GM19463 (cell line): ENCODE results near the gene ST3GAL3.

ENCODE experiments used
- ATAC-seq: cut with Tn5 transposase; IDR thresholded peaks from one replicate; pipeline ENCODE4 v1.9.1; 2021; ENCODE audit warnings: mild to moderate bottlenecking, moderate library complexity; ENCODE audit not compliant: unreplicated experiment

Gene ST3GAL3

DNA sequence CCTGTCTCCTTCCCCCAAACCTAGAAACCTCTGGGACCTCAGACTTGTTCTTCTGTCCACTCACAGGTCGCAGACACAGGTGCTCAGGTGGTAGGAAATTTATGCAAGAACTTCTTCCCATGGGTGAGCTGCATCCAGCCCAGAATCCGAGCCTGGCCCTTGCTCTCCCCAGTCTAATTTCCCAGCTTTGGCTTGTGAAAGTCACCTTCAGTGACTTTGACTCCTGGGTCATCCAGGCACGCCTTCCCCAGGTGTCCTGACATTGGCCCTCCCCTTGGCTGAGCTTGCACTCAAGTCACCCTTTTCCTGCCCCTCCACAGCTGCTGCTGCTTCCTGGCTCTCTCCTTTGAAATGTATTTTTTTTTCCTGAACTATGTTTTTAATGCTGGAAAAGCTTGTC, 246.0 kb downstream of the ST3GAL3 start:
- ATAC-seq = no peak

DNA sequence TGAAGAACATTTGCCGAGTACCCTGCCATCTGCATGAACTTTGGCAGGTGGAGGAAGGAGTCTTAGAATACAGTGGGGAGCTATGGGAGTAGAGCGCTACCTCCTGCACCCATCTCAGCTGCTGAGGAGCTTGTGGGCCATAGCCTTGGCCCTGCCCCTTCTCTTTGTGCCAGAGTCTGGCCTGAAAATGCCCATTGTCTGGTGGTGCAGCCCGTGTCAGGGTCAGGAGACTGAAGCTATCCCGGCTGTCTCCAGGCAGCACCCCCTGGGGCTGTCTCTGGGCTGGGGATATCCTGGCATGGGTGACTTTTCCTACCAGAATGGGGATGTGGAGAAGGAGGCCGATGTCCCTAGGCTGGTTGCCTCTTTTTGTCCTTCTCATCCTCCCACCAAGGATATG, 246.7 kb downstream of the ST3GAL3 start:
- no peak for ATAC-seq

DNA sequence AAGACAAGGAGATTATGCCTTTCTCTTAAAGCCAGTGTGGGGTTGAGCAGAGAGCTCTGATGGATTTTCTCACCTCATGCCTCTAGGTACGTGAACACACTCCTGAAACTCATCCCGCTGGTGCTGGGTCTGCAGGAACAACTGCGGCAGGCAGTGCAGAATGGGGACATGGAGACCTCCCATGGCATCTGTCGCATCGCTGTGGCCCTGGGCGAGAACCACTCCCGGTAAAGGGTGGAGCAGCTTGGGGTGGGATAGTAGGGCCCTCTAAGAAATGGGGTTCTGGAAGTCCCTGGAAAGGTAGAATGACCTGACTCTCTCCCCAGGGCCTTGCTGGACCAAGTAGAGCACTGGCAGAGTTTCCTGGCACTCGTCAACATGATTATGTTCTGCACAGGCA, 248.9 kb downstream of the ST3GAL3 start:
- ATAC-seq = no peak

DNA sequence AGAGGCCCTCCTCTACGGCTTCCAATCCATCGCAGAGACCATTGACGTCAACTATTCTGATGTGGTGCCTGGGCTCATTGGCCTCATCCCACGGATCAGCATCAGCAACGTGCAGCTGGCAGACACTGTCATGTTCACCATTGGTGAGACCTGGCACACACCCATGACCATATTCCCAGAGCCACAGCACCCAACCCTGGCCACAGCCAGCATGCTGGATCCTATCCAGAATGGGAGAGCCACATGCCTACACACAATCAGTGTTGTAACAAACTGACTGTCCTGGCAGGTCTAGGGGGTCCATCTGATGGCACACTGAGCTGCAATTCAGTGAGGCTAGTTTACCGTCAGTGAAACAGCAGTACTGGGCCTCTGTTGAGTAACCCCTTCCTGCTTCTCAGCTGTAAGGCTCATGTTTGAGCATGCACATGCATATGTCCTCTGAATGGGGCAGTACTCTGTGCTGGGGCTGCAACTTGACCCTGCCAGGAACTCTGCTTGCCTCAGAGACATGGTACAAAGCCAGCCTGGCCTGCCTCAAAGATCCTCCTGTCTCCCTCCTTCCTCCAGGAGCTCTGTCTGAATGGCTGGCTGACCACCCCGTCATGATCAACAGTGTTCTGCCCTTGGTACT, 250.2 kb downstream of the ST3GAL3 start:
- no peak for ATAC-seq

DNA sequence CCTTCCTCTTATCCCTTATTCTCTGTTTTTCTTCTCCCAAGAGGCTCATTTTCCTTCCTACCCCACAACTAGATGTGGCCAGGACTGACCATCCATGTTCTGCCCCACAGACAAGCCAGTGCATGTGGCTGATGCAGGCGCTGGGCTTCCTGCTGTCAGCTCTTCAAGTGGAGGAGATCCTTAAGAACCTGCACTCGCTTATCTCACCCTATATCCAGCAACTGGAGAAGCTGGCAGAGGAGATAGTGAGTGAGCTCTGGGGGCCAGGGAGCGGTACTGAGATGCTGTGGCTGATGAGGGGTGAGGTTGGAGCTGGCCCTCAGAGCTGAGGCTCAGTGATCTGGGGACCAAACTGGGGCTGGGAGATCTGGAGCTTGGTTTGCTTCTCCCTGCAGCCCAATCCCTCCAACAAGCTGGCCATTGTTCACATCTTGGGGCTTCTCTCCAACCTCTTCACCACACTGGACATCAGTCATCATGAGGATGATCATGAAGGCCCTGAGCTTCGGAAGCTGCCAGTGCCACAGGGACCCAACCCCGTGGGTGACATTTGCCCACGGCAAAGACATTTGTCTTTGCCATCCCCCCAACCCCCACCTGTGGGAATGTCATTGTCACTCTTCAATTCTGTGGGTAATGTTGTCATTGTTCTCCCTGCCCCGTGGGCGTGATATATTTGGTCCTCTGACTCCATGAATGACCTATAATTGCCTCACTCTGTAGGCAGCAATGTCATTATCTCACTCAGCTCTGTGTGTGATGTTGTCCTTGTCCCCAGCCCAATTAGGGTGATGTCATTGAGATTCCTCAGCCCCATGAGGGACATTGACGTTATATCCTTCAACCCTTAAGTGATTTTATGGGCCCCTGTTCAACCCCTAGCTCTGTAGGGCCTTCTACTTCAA, 251.3 kb downstream of the ST3GAL3 start:
- no peak for ATAC-seq

DNA sequence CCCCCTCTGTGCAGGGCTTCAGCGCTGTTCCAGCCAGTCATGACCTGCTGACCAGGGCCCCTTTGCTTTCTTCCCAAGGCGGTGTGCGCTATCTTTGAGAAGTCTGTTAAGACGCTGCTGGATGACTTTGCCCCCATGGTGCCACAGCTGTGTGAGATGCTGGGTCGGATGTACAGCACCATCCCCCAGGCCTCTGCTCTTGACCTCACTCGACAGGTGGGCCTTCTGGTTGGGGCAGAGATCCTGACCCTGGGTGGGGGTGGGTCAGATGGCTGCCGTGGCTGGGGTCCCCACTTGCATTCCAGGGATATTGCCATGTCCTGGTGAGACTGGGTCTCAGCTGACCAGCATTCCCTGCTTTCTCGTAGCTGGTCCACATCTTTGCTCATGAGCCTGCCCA, 253.5 kb downstream of the ST3GAL3 start:
- no peak for ATAC-seq

DNA sequence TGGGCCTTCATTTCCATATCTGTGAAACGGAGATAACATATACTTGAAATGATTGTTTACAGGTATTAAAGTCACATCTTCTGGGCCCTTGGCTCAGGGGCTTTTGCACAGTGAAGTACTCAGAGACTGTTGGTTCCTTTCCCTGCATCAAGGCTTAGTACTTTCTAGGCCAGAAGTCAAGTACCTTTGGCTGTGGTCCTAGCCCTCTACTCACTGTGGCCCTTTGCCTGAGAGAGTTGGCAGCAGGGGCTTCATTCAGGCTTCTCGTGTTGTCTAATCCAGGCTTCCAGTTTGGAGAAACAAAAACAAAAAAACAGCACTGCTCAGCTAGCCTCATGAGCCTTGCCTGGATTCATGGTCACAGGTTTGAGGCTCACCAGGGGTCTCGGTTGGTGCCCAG, 254.4 kb downstream of the ST3GAL3 start:
- ATAC-seq = no peak

DNA sequence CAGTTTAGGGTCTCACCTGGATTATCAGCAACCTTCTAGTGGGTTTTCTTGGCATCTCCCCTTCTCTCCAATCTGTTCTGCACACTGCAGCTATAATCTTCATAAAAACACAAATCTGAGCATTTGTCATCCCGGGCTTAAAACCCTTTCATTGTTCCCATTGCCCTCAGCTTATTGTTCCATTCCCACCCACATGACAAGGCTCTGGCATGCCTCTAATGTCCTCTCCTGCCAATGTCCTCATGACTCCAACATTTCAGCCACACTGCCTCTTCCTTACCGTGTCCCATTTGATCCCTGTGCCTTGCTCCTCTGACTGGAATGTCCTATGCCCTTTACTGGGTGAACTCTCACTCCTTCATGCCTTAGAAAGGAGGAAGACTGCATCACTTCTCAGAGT, 255.0 kb downstream of the ST3GAL3 start:
- ATAC-seq = no peak

DNA sequence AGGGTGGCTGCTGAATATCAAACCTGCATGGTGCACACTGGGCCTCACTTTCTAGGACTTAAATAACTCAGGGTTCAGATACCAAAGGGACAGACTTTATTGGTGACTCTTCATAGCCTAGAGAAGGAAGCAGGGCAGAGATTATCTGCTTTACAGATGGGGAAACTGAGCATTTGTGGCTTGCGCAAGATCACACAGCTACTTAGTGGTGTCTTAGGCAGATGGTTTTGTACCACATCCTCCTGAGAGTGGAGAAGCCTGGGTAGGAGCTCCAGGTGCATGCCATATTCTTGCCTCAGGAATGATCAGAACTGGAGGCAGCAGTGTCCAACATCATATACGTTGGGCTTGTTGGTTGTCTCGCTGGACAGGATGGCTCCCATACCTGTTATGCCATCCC, 255.7 kb downstream of the ST3GAL3 start:
- no peak for ATAC-seq

DNA sequence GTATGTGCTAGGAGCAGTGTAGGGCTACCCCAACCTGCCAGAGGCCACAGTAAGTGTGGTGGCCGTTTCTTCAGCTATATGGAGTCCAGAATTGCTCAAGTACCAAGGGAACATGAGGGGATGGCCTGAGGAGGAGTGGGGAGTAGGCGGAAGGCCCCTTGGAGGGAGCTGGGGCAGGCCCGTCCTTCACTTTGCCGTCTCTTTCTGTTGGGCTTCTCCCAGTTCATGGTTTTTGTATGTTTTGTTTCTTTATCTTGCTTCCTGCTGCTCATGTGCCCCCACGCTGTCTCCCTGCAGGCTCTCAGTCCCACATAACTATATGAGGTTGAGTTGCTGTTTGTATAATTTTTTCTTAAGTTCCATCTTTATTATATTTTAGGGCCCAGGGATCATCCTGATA, 256.6 kb downstream of the ST3GAL3 start:
- no peak for ATAC-seq

DNA sequence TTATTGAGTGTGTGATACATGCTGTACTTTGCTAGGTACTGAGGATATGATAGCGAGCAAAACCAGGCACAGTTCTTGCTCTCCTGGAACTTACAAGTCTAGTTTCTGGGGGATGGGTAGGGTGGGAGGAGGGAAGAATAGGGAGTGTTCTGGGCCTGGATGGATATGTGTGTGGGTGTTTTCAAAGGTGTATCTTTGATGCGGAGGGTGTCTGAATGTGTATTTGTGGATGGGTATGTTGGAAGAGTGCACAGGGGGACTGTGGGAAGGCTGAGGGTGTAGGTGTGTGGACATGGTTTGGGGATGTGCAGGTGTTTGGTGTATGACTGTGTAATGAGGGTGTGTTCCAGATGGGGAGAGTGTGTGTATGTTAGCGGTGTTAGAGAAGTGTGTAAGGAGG, 258.0 kb downstream of the ST3GAL3 start:
- no peak for ATAC-seq

DNA sequence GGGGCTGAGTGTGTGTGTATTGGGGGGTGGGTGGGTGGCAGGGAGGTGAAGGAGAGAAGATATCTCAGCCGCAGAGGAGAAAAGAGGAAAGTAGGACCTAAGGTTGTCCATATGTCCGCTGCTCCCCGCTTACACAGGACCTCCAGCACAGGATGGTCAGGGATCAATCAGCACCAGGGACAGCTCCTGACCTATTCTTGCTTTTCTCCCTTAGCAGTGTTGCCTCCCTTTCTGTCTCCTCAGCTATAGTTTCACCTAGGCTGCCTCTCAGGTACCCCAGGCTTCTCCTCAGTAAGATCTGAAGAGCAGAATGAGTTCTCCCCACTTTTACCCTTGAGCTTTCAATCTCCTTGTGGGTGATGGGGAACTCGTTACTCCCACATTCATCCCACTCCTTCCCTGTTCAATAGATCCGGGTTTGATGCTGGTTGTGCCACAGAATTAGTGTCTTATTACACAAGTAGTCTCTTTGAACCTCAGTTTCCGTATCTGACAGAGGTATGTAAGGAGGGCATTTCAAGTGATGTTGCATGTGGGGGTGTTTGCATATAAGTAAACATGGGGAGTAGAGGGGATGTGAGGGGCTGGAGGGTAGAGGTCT, 261.1 kb downstream of the ST3GAL3 start:
- no peak for ATAC-seq

DNA sequence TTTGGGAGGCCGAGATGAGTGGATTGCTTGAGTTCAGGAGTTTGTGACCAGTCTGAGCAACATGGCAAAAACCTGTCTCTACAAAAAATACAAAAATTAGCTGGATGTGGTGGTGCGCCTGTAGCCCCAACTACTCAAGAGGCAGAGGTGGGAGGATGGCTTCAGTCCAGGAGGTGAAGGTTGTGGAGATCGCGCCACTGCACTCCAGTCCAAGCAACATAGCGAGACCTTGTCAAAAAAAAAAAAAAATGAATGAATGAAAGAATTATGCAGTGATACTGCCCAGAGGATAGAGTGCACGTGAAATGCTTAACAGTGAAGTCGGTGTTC, 262.0 kb downstream of the ST3GAL3 start:
- no peak for ATAC-seq

DNA sequence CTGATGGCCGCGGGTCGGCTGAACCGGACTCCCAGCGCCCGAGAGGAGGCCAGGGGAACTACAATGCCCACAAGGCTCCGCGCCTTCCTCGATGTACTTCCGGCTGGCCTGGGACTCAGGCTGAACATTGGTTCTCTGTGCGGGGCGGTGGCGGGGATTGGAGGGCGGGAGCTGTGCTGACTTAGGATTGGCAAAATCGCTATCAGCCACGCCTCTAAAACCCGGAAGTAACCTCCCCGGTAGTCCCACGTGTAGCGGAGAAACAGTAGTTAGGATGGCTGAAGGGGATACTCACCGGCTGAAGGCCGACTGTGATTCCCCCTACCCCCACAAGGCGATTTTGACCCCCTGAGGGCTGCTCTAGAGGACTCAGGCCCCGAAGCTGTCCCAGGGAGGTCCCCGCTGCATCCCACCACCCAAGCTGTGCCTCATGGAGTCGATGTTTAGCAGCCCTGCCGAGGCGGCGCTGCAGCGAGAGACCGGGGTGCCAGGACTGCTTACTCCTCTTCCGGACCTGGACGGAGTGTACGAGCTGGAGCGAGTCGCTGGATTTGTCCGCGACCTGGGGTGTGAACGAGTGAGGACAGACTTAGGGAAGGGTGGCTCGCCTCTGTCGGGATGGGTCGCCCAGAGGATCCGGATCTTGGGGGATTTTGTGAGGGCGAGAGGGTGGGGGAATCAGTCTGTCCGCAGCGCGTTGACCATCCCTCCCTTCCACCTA, 262.6 kb downstream of the ST3GAL3 start, which contains the start of gene DPH2:
Gene DPH2, plus strand, starts transcription at position 265 of the 721 bp plus-strand sequence. Its CDS starts 166 bp downstream, at position 431.
- peak; percentile 91 for ATAC-seq

DNA sequence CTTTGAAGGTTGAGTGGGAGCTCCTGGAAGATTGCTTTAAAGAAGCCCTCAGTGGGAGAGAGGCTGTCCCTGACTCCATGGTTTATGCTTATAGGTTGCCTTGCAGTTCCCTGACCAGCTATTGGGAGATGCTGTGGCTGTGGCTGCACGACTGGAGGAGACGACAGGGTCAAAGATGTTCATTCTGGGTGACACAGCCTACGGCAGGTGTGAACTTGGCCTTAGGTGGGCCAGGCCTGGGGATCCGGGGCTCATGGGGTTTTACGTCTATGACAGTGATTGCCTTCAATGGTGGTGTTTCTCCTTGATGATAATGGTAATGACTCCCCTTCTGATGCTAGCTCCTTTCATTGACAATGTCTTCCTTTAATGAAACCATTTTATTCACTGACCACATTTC, 263.2 kb downstream of the ST3GAL3 start:
- no peak for ATAC-seq

DNA sequence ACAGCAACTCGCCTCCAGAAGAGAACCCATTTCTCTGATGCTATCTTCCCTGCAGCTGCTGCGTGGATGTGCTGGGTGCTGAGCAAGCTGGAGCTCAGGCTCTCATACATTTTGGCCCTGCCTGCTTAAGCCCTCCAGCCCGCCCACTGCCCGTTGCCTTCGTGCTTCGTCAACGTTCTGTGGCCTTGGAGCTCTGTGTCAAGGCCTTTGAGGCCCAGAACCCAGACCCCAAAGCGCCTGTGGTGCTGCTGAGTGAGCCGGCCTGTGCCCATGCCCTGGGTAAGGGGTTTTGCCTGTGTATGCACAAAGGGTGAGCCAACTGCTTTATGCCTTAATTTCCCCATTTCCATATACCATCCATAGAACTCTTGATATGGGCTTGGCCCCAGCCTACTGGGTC, 263.6 kb downstream of the ST3GAL3 start:
- no peak for ATAC-seq

DNA sequence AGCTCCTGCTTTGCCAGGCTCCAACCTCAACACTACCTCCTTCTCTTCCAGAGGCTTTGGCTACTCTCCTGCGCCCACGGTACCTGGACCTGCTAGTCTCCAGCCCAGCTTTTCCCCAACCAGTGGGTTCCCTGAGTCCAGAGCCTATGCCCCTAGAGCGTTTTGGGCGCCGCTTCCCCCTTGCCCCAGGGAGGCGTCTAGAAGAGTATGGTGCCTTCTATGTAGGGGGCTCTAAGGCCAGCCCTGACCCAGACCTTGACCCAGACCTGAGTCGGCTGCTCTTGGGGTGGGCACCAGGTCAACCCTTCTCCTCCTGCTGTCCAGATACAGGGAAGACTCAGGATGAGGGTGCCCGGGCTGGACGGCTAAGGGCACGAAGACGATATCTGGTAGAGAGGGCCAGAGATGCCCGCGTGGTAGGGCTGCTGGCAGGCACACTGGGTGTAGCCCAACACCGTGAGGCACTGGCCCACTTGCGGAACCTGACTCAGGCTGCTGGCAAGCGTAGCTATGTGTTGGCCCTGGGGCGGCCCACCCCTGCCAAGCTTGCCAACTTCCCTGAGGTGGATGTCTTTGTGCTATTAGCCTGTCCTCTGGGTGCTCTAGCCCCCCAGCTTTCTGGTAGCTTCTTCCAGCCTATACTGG, 264.1 kb downstream of the ST3GAL3 start:
- ATAC-seq = no peak

DNA sequence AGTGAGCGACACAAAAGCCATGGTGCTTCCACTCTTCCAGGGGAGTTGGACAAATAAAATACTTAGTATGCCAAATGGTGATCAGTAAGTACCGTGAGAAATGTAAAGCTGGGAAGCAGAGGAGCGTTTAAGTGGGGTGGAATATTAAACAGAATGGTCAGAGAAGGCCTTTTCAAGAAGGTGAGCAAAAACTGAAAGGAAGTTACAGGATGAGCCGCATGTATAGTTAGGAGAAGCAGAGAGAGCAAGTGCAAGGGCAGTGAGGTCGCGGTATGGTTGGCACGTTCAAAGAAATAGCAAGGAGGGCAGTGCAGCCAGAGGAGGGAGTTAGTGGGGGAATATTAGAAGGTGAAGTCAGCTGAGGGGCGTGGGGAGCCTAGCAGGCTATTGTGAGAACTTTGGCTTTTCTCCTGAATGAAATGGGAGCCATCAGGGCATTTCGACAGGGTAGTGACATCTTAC, 266.7 kb downstream of the ST3GAL3 start:
- ATAC-seq = no peak

DNA sequence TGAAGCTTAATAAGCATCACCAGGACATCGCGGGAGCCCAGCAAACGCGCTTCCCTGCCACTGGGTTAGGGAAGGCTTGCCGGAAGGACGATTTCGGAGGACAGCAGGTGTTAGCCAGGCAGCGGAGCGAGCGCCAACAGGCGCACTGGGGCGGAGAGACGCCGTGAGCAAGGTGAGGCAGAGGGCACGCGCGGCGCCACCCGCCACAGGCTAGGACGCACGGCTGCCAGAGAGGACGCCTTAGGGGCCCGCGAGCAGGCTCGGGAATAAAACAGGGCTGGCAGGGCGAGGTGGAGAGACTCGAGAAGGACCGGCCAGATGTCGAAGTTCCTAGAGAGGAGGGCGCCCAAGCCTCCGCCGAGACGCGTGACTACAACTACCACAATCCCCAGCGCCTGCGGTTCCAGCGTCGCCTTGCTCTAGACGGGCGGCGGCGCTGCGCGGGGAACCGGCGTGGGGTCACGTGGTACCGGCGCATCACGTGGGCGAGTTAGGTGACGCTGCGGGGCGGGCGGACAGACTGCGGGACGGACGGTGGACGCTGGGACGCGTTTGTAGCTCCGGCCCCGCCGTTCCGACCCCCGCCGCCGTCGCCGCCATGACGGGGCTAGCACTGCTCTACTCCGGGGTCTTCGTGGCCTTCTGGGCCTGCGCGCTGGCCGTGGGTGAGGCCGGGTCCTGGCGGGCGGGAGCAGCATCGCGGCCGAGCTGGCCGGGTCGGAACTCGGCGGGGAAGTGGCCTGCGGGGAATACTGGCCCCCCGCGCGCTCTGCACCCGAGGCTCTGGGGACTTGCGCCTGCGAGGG, 267.3 kb downstream of the ST3GAL3 start, which contains the start of gene ATP6V0B:
Gene ATP6V0B, plus strand, starts transcription at position 518 of the 806 bp plus-strand sequence. Its CDS starts 81 bp downstream, at position 599.
- ATAC-seq = peak; percentile 60
